GM23338 (cell line): ENCODE results near the gene C4BPA. TPM values are rescaled to one million over a fixed set of nuclear protein-coding genes. Genes with fewer than 3 reads are reported as not detected.

Source experiments
- ATAC-seq: fragments of 200-7000 bp; cut with Tn5 transposase; 3 replicates; pipeline ENCODE4 v1.9.1; 2020
- DNase-seq: peaks from one replicate; pipeline ENCODE4 v3.0.0-alpha.2; 2015; ENCODE audit warnings: low spot score
- H2AFZ ChIP-seq: fragments of 200-600 bp; sonication (generic); 2 replicates; pipeline ENCODE4 v1.8.0; 2016; ENCODE audit warnings: antibody characterized with exemption, mild to moderate bottlenecking, moderate library complexity
- H3F3A ChIP-seq: fragments of 200-600 bp; sonication (generic); replicated peaks from 2 replicates; pipeline ENCODE4 v1.8.0; 2017; ENCODE audit warnings: antibody characterized with exemption, mixed run types, low read depth
- H3K27ac ChIP-seq: fragments of 200-600 bp; sonication (generic); 2 replicates; pipeline ENCODE4 v1.6.1; 2016; ENCODE audit warnings: low read depth
- H3K27me3 ChIP-seq: fragments of 200-600 bp; sonication (generic); 2 replicates; pipeline ENCODE4 v1.8.0; 2016; ENCODE audit warnings: mild to moderate bottlenecking, mixed run types, moderate library complexity; ENCODE audit not compliant: insufficient read depth
- H3K36me3 ChIP-seq: fragments of 200-600 bp; sonication (generic); 2 replicates; pipeline ENCODE4 v1.8.0; 2016; ENCODE audit warnings: mild to moderate bottlenecking; ENCODE audit not compliant: insufficient read depth
- H3K4me1 ChIP-seq: fragments of 200-600 bp; sonication (generic); 2 replicates; pipeline ENCODE4 v1.8.0; 2016; ENCODE audit warnings: mild to moderate bottlenecking, moderate library complexity; ENCODE audit not compliant: insufficient read depth
- H3K4me2 ChIP-seq: fragments of 200-600 bp; sonication (generic); 2 replicates; pipeline ENCODE4 v1.7.1; 2017; ENCODE audit warnings: mixed run types
- H3K4me3 ChIP-seq: fragments of 200-600 bp; sonication (generic); 2 replicates; pipeline ENCODE4 v1.6.1; 2016; ENCODE audit warnings: mixed run types
- H3K79me2 ChIP-seq: fragments of 200-600 bp; sonication (generic); replicated peaks from 2 replicates; pipeline ENCODE4 v1.8.0; 2017; ENCODE audit warnings: mild to moderate bottlenecking; ENCODE audit not compliant: insufficient read depth
- H3K9me2 ChIP-seq: fragments of 200-600 bp; sonication (generic); 2 replicates; pipeline ENCODE4 v1.8.0; 2017; ENCODE audit not compliant: insufficient read depth
- H4K20me1 ChIP-seq: fragments of 200-600 bp; sonication (generic); replicated peaks from 2 replicates; pipeline ENCODE4 v1.8.0; 2017; ENCODE audit warnings: mild to moderate bottlenecking; ENCODE audit not compliant: insufficient read depth
- H3K27ac Mint-ChIP-seq: 2 replicates; pipeline ENCODE4 v1.8.0; 2020; ENCODE audit warnings: inconsistent platforms, mild to moderate bottlenecking, moderate library complexity, mixed read lengths
- H3K27me3 Mint-ChIP-seq: 3 replicates; pipeline ENCODE4 v1.8.0; 2022; ENCODE audit warnings: low read depth, mild to moderate bottlenecking, moderate library complexity, mixed read lengths, inconsistent platforms; ENCODE audit not compliant: insufficient read depth, poor library complexity
- H3K36me3 Mint-ChIP-seq: 3 replicates; pipeline ENCODE4 v1.8.0; 2021; ENCODE audit warnings: low read depth, mild to moderate bottlenecking, inconsistent platforms, moderate library complexity, mixed read lengths
- H3K4me1 Mint-ChIP-seq: 3 replicates; pipeline ENCODE4 v1.8.0; 2020; ENCODE audit warnings: mild to moderate bottlenecking, inconsistent platforms, mixed read lengths
- H3K4me3 Mint-ChIP-seq: 3 replicates; pipeline ENCODE4 v1.8.0; 2021; ENCODE audit warnings: moderate library complexity, mild to moderate bottlenecking, inconsistent platforms, mixed read lengths
- H3K9me3 Mint-ChIP-seq: 3 replicates; pipeline ENCODE4 v1.8.0; 2020; ENCODE audit warnings: moderate library complexity, mild to moderate bottlenecking, inconsistent platforms, mixed read lengths
- CTCF ChIP-seq, 2 experiments: fragments of 200-600 bp in 1 of 2; sonication (generic) in 1 of 2; conservative IDR thresholded peaks; 2 replicates each; pipeline versions ENCODE4 v1.5.1 to v1.6.1; 2016 to 2017; ENCODE audit warnings: antibody characterized with exemption in 2 of 2, low read depth in 2 of 2, mild to moderate bottlenecking in 2 of 2, moderate library complexity in 1 of 2
- EZH2 ChIP-seq: fragments of 200-600 bp; sonication (generic); IDR thresholded peaks from one replicate; pipeline ENCODE4 v1.8.0; 2017; ENCODE audit warnings: antibody characterized with exemption, mild to moderate bottlenecking, low read depth; ENCODE audit not compliant: unreplicated experiment
- EZH2phosphoT487 ChIP-seq: fragments of 200-600 bp; sonication (generic); IDR thresholded peaks from one replicate; pipeline ENCODE4 v1.8.1; 2018; ENCODE audit warnings: antibody characterized with exemption; ENCODE audit not compliant: unreplicated experiment
- JUNB ChIP-seq: IDR thresholded peaks from one replicate; pipeline ENCODE4 v1.6.1; 2016; ENCODE audit warnings: antibody characterized with exemption; ENCODE audit not compliant: unreplicated experiment
- NANOG ChIP-seq: IDR thresholded peaks from 2 replicates; pipeline ENCODE4 v1.6.1; 2016; ENCODE audit warnings: antibody characterized with exemption, borderline replicate concordance
- POLR2AphosphoS5 ChIP-seq: IDR thresholded peaks from 2 replicates; pipeline ENCODE4 v1.6.1; 2016; ENCODE audit warnings: antibody characterized with exemption, low read depth
- REST ChIP-seq: IDR thresholded peaks from one replicate; pipeline ENCODE4 v1.6.1; 2018; ENCODE audit warnings: antibody characterized with exemption; ENCODE audit not compliant: unreplicated experiment
- ZNF331 ChIP-seq: fragments of 250-450 bp; sonication (Bioruptor Pico); IDR thresholded peaks from 2 replicates; pipeline ENCODE4 v1.5.0; 2020; ENCODE audit warnings: low read depth, mild to moderate bottlenecking, moderate library complexity
- ZNF462 ChIP-seq: fragments of 250-450 bp; sonication (Bioruptor Pico); IDR thresholded peaks from 2 replicates; pipeline ENCODE4 v1.5.0; 2020; ENCODE audit warnings: mild to moderate bottlenecking, moderate library complexity
- polyA plus RNA-seq: library from polyadenylated mRNA; unstranded; fragments of >200 nt; fragmentation: Nextera tagmentation; extraction: Ambion mirVana; gene quantifications from 2 replicates; pipeline ENCODE4 v1.2.1, GENCODE V29; 2016
- total RNA-seq: library from RNA; depleted of rRNA; stranded (reverse); fragments of >200 nt; shearing (Covaris generic); gene quantifications from 2 replicates; pipeline ENCODE4 v1.2.3, GENCODE V29; 2014

C4BPA gene
- total and polyA plus RNA-seq, 2 experiments from 2014 or later: not detected

GRCh38 chr1:207112616-207113296, 8.7 kb downstream of the C4BPA start:
- Mint-ChIP-seq H3K4me3 (no peak overlapping the region), H3K4me1 (peaks cover 3% of the 10 kb centered on the region), H3K27me3 (peaks cover 4% of the 10 kb centered on the region), H3K36me3 (no peaks in the 10 kb centered on the region), H3K9me3 (no peaks in the 10 kb centered on the region), H3K27ac (no peak overlapping the region)
- H3K27ac ChIP-seq: no peak overlapping the region
- no peak overlapping the region for H2AFZ ChIP-seq
- H3K4me3 ChIP-seq: no peak overlapping the region
- H3K79me2 ChIP-seq: no peaks in the 10 kb centered on the region
- H3K4me1 ChIP-seq: peaks cover 6% of the 10 kb centered on the region
- no peaks in the 10 kb centered on the region for H3K9me2 ChIP-seq
- DNase-seq (no peak), ATAC-seq (no peak)
- no peaks in the 10 kb centered on the region for H3F3A ChIP-seq
- H3K27me3 ChIP-seq: no peaks in the 10 kb centered on the region
- no peaks in the 10 kb centered on the region for H4K20me1 ChIP-seq
- H3K36me3 ChIP-seq: no peaks in the 10 kb centered on the region
- H3K4me2 ChIP-seq: no peak overlapping the region
- TF ChIP-seq ZNF331 (no peak), REST (no peak), EZH2 (no peak), NANOG (no peak), POLR2AphosphoS5 (no peak), CTCF (conservative IDR thresholded peaks at IDR 0.05; ENCODE audit: low read depth in 2 of 2) (no peak)

GRCh38 chr1:207115269-207115668, 11.2 kb downstream of the C4BPA start:
- no peak overlapping the region for H3K4me2 ChIP-seq
- no peaks in the 10 kb centered on the region for H3K9me2 ChIP-seq
- no peak overlapping the region for H2AFZ ChIP-seq
- no peaks in the 10 kb centered on the region for H3K4me1 ChIP-seq
- no peak overlapping the region for H3K4me3 ChIP-seq
- H3K27me3 ChIP-seq: no peaks in the 10 kb centered on the region
- no peaks in the 10 kb centered on the region for H3K4me1 Mint-ChIP-seq
- H3K27ac ChIP-seq: no peak overlapping the region
- no peaks in the 10 kb centered on the region for H3K79me2 ChIP-seq
- H3K27ac Mint-ChIP-seq: no peak overlapping the region
- H3K27me3 Mint-ChIP-seq: peaks cover 2% of the 10 kb centered on the region
- H3K36me3 ChIP-seq: no peaks in the 10 kb centered on the region
- H4K20me1 ChIP-seq: no peaks in the 10 kb centered on the region
- no peaks in the 10 kb centered on the region for H3K36me3 Mint-ChIP-seq
- no peaks in the 10 kb centered on the region for H3K9me3 Mint-ChIP-seq
- ATAC-seq (no peak), DNase-seq (no peak)
- H3F3A ChIP-seq: no peaks in the 10 kb centered on the region
- H3K4me3 Mint-ChIP-seq: no peak overlapping the region
- TF ChIP-seq EZH2phosphoT487 (no peak), NANOG (no peak), POLR2AphosphoS5 (no peak), JUNB (no peak), ZNF462 (CRISPR knock-in tag) (no peak)
